GM18909 (cell line): ENCODE data around the gene PFKFB3.

ENCODE experiments used
- ATAC-seq: cut with Tn5 transposase; IDR thresholded peaks from one replicate; pipeline ENCODE4 v1.9.1; 2021; ENCODE audit warnings: mild to moderate bottlenecking; ENCODE audit not compliant: unreplicated experiment, poor library complexity

PFKFB3 gene

DNA sequence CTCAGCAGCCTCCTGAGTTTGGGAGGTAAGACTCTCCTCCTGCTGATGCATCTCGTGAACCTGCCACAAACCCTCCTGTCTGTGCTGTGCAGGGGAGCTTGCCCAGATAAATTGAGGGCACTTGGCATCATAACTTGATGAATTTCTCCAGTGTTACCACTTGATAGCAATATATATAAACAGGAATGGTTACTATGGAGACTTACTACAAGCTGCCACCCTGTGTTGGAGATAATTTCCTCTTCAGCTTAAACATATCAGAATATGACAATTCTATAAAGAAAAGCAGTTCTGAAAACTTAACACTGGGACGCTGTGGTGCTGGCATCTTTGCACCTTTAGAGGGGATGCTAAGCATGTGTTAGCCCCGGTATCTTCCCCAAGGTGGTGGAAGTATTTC, 14.9 kb downstream of the PFKFB3 start:
- ATAC-seq, result no peak

DNA sequence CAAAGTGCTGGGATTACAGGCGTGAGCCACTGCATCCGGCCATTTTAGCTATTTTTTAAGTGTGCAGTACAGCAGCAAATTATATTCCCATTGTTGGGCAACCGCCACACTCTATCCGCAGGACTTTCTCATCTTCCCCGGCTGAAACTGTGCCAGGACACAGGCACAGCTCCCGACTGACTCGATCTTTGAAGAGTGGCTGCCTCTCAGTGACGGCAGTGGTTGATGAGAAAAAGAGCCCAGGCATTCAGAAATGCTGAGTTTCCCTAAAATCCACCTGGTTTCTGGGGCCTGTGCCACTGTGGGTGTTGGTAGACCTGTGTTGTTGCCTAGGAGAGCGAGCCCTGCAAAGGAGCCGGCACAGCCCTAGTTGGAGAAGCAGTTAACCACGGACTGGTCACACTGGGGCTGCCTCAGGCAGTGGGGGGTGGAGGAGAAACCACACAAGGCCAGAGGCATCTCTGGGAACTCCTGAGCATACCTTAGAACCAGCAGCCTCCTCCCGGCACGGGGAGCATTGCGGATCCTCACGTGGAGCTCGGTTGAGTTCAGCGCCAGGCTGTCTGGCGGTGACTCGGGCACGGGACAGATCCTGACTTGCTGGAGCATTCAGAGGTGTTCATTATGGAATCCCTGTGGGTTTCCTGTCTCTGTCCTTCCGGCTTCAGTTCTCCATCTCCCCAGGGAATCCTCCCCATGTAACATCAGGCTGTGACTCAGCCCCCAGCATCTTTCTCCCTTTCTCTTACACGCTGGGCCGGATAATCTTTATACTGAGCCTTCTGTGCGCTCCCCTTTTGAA, 16.2 kb downstream of the PFKFB3 start:
- no peak for ATAC-seq

DNA sequence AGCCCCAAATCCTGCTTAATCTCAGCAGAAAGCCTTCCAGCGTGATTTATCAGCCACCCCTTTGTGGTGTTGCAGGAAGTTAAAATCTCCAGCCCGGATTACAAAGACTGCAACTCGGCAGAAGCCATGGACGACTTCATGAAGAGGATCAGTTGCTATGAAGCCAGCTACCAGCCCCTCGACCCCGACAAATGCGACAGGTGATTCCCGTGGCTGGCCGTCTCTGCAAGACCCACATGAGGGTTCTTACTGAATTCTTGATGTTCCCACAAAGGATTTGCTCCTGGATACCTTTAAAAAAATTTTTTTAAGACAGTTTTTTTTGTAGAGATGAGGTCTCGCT, 16.7 kb downstream of the PFKFB3 start:
- ATAC-seq, result no peak

DNA sequence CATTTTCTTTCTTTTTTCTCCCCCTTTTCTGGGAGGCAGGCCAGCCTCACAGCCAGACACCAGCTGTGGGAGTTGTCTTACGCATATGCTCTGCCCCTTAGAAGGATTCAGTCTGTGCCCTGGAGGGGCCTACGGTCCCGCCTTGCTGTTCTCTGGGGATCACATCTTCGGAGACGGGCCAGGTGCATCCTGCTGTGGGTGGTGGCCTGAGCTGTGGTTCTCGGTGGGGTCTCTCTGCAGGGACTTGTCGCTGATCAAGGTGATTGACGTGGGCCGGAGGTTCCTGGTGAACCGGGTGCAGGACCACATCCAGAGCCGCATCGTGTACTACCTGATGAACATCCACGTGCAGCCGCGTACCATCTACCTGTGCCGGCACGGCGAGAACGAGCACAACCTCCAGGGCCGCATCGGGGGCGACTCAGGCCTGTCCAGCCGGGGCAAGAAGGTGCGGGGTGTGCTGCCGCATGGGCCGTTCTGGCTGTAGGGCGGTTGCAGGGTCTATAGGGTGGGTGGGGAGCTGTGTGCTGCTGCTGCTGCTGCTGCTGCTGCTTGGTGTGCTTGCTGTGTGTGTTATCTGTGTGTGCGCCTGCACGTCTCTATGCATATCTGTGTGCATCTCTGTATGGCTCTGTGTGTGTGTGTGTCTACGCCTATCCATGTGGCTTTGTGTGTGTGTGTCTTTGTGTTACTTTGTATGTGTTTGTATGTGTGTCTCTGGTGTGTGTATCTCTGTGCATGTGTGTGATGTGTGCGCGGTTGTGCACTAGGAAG, 17.9 kb downstream of the PFKFB3 start:
- ATAC-seq, result no peak

DNA sequence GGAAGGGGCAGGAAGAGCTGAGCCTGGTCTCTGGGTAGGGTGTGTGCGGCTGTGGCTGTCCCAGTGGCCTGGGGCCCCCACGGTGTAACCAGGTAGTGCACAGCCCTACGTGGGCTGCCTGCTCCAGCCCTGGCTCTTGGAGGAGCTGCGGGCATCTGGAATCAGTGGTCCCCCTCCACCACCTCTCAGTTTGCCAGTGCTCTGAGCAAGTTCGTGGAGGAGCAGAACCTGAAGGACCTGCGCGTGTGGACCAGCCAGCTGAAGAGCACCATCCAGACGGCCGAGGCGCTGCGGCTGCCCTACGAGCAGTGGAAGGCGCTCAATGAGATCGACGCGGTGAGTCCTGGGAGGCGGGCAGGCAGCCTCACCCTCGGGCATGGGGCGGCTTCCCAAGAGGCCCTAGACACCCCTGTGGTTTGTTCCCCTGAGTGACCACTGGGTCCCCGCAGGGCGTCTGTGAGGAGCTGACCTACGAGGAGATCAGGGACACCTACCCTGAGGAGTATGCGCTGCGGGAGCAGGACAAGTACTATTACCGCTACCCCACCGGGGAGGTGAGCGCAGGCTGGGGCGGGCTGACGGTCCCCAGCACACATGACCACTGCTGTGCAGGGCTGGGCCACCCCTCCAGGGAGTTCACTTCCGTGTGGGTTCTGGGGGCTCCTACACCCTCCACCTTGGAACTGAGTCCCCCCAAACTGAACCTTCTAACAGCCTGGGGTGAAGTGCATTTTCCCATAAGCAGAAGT, 18.6 kb downstream of the PFKFB3 start:
- ATAC-seq, result no peak

DNA sequence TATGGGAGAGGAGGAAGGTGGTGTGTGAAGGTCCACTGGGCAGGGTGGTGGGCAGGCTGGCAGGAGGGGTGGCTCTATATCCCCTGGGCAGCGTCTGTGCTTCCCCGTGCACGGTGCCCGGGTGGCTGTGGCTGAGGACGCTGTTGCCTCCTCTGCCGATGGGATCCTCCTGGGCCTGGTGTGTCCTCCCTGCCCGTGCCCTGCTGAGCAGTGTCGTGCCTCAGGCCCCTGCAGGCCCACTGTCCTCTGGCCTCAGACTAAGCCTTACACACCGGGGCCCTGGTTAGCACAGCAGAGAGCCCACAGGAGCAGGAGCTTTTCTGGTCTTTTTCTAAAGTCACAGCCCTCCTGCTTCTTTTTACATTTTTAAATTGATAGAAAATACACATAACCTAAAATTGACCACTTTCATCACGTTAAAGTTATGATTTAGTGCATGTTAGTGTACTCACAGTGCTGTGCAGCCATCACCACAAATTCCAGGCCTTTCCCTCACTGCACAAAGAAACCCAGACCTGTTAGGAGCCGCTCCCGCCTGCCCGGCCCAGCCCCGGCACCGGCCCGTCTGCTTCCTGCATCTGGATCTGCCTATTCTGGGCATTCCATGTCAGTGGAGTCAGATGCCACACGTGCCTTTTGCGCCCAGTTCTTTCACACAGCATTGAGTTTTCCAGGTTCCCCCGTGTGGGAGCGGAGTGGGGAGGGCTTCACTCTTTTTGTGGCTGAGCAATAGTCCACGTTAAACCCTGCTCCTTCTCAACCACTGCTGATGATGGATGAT, 19.4 kb downstream of the PFKFB3 start:
- ATAC-seq, result no peak

DNA sequence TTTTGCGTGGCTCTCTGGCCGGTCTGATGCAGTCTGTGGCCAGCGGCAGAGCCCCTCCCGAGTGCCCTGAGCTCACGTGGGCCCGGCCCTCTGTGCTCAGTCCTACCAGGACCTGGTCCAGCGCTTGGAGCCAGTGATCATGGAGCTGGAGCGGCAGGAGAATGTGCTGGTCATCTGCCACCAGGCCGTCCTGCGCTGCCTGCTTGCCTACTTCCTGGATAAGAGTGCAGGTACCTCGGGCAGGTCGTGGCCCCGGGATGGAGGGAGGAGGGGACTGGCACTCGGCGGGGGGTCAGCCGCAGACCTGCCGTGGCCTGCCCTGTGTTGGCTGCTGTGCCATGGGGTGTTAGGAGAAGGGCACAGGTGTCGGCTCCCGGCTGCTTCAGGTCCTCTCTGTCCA, 20.0 kb downstream of the PFKFB3 start:
- ATAC-seq, result no peak

DNA sequence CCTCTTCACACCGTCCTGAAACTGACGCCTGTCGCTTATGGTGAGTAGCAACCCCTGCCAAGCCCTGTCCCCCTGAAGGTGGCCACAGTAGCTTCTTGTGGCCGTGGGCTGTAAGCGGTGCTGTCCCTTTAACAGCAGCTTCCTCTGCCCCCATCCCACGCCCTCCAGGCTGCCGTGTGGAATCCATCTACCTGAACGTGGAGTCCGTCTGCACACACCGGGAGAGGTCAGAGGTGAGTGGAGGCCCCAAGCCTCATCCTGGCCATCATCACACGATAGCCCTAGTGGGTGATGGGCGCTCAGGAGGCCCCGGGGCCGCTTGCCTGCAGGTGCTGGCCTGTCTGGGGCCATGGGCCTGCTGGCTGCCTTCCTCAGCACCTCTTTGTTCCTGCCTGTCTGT, 21.2 kb downstream of the PFKFB3 start:
- ATAC-seq, result no peak

DNA sequence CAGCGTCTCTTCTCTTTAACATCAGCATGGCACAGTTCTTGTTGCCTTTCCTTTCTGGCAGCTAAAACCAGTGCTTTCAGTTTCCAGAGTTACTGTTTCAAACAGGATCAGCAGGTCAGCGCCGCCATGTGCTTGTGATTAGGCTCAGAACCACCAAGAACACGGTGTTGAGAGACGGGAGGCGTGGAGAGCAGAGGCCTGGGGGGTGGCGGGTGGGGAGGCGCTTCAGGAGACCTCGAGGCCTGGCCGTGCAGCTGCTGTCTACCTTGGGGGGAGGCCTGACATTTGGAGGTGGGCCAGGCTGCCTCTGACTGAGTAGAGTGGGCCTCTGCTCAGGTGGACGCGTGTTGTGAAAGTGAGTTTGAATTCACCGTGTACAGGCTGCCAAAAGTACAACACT, 22.0 kb downstream of the PFKFB3 start:
- no peak for ATAC-seq

DNA sequence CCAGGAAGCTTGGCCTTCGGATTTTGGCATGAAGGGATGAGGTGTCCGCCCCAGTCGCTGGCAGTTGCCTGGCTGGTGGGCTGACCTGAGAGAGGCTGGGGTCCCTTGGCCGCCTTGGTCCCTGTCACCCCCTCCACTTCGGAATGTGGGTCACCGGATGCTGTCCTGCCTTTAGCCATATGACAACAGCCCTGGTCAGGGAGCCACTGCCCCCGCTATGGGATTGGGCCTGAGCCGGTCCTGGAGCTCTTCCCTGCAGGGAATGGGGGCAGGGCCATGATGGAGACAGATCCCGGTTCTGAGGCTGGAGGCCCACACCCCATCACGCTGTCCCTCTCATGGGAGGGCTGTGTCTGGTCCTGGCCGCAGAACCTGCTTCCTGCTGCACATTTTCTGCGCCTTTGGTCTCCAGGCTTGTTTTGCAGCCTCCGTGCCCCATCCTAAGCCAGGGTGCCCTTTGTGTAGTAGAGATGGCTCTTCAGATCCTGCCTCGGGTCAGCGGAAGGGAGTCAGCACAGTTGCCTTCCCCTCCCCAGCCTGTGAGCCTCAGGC, 22.6 kb downstream of the PFKFB3 start:
- no peak for ATAC-seq

DNA sequence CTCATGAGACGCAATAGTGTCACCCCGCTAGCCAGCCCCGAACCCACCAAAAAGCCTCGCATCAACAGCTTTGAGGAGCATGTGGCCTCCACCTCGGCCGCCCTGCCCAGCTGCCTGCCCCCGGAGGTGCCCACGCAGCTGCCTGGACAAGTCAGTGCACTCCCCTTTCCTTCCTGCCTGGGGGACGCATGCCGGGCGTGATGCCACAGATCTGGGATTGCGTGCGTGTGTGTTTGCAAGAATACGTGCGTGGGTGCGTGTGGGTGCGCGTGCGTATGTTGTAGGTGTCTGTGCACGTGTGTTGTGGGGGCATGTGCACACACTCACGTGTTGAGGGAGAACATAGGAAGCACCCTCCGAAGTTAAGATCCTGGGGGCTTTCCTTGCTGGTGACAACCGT, 23.5 kb downstream of the PFKFB3 start:
- no peak for ATAC-seq

DNA sequence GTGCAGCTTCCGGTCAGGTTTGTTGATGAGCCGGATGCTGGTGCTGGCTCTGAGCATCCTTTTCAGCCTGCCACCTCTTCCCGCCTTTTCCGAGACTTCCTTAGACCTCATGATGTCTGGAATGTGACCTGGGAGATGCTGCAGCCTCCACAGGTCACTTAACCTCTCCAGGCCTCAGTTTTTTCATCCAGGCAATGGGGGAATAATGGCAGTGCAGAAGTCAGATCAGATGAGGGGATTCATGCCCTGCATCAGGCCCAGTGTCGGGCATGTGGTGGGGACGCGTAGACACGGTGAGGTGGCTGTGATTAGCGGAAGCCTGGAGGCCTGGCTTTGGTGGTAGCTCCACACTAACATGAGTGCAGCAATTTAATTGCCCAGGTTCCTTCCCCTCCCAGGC, 24.6 kb downstream of the PFKFB3 start:
- no peak for ATAC-seq

DNA sequence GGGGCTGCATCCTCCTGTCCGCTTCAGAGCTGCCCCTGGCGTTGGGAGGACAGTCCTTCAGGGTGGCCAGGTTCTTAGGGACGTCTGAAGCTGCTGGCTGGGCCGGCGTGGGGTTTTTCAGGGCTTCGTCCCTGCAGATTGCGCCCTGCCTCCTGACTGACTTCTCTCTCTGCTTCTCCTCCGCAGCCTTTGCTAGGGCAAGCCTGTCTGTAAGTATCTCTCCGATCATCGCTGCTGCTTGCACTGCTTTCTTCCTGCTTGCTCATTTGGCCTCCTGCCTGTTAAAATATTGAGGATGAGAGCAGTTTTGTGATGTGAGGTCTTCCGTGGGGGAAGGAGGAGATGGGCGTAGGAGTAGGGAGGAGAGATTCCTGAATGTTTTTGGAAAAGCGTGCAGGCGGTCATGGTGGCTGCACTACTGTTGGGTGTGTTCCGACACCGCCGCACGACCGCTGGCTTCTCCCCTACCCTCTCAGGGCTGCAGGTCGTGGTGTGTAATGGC, 25.3 kb downstream of the PFKFB3 start:
- no peak for ATAC-seq

DNA sequence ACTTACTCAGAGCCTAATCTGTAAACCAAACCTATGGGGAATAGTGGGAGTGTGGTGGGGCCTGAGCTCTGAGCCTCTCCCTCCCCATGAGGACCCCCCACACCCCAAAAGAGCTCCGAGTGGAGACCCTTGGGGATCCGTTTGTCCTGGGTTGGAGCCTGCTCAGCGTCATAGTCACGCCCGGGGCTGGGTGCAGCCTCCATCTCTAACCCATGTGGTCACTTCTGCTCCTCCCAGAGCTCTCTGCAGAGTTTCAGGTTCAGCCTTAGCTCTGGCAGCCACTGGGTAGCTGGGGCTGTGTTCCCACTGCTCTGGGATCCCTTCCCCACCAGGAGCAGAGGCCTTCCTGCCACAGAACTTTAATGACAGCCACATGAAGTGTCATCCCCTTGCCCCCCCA, 25.9 kb downstream of the PFKFB3 start:
- ATAC-seq, result no peak

DNA sequence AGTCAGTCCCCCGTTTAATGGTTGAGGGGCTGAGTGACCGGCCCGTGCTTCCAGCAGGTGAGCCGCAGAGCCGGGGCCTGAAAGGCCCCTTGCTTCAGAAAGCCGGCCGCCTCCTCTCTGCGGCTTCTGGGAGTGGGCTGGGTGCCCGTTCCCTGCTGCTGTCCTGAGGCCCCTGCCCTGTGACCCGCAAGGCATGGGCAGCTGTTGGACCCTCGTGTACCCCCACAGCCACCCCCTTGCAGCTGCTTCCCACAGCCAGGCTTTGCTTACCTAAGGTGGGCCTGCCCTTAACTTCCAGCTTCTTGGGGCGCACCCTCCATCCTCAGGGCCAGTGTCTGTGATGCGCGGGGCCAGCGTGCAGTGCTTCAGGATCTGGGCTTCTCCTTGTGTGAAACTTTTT, 26.6 kb downstream of the PFKFB3 start:
- no peak for ATAC-seq

DNA sequence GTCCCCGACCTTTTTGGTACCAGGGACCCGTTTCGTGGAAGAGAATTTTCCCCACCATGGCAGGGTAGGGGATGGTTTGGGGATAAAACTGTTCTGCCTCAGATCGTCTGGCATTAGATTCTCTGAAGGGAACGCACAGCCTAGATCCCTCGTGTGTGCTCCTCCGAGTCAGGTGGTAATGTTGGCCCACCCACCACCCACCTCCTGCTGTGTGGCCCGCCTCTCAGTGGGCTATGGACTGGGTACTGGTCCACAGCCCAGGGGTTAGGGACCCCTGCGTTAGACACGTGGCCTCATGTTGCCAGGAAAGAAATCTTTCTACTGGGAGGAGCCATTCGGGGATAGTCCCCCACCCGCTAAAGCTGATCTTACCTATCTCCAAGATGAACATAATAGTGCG, 27.0 kb downstream of the PFKFB3 start:
- ATAC-seq, result no peak

DNA sequence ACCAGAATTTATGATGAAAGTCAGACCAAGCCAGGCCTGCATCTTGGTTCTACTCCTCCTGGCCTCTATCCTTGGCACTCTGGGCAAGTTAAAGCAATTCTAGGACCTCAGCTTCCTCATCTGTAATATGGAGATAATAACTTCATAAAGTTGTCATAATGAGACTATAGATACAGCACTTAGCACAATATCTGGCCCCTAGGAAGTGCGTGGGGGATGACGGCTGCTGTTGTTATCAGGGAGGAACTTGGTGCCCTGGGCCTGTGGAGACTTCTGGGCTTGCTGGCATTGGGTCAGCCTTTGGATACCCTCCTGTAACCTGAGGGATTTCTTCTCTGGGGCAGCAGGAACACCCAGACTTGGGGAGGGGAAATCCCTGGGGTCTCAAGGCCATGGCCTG, 27.6 kb downstream of the PFKFB3 start:
- no peak for ATAC-seq

DNA sequence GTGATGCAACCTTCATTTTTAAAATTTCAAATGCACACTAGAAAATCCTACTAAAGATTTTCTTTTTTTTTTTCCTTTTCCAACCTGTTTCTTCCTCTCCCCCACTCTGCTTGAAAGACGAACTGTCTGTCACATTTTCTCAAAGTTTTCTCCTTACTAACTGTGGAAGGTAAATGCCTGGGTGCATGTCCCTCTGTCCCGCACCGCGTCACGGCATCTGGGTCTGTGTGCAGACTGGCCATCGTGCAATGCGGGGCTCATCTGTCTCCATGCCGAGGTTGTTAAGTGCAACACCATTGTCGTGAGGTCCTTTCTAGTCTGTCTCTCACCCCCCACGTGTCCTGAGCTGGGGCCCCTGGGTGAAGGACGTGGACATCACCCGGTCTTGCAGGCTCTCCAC, 28.4 kb downstream of the PFKFB3 start:
- no peak for ATAC-seq

DNA sequence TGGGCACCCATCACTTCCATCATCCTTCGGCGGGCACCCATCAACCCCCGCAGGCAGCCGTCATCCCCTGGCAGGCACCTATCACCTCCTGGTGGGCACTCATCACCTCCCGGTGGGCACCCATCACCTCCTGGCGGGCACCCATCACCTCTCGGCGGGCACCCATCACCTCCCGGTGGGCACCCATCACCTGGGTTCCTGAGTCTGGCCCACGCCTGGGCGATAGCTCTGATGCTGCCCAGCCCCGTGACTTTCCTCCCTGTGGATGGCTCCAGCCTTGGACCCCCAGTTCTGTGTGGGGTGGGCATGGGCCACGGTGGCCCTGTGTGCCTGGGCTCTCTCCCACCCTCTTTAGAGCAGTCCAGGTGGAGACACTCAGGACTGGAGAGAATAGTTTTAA, 29.0 kb downstream of the PFKFB3 start:
- ATAC-seq, result no peak

DNA sequence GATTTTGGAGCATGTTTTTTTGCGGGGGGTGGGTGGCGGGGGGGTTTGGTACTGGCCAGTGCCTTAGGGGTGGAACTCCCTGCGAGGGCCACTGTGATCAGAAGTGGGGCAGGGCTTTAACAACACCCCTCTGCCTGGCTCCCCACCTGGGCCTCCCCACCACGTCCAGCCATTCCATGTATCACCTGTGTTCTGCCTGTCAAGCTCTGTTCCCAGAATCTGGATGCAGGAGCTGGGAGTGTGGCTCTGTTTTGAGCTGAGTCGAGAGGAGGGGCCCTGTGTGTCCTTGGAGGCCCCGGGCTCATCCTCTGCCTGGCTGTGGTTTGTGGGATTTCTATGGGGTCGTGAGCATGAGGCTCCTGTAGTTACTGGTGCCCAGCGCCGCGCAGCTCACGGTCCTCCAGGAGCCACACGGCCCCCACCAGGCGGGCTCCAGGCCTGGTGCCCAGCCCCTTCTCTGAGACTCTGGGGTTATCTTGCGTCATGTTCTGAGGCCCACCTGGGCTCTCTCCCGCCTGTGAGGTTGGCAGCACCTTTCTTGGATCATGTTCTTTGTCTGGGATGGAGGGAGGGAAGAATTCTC, 29.6 kb downstream of the PFKFB3 start:
- ATAC-seq, result no peak
